Measurements from ENCODE around the gene ATP6V0C. TPM values are rescaled to one million over a fixed set of nuclear protein-coding genes. Genes with fewer than 3 reads are reported as not detected.

ATP6V0C gene
- total RNA-seq, 1 donor: 18.8 TPM

DNA sequence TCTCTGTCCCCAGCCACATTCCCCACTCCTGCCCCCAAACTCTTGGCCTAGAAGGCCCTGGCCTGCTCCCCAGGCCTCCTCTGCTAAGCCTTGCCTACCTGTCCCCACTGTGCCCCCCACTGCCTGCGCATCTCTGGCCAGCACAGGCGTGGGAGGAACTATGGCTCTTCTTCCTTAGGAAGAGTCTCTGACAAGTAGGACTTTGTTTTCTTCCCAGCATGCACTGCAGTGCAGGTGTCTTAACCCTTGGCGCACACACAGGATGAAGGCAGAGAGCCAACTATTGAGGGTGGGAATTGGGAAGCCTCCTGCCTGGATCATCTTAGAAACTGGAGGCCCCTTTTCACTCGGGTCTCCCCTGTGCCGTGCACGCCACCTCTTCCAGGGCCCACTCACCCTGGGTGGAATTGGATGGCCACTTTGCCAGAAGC is 10.1 kb downstream of the ATP6V0C start:
- H3K79me2 ChIP-seq (ENCODE audit: insufficient read depth, low read length): peaks cover 78% of the 10 kb centered on the region
- H3K9me3 ChIP-seq (ENCODE audit: low read depth, low read length): no peaks in the 10 kb centered on the region
- H3K4me2 ChIP-seq (ENCODE audit: insufficient read depth, low read length): no peak overlapping the region
- H2AFZ ChIP-seq (ENCODE audit: low read length): no peak overlapping the region
- peaks cover 21% of the 10 kb centered on the region for H4K20me1 ChIP-seq (ENCODE audit: insufficient read depth, low read length)
- DNase-seq (ENCODE audit: insufficient read length, low spot score, missing footprints): peak; percentile 75
- H3K36me3 ChIP-seq (ENCODE audit: insufficient read depth, low read length): peaks cover 43% of the 10 kb centered on the region
- TF ChIP-seq, protein P1, sequence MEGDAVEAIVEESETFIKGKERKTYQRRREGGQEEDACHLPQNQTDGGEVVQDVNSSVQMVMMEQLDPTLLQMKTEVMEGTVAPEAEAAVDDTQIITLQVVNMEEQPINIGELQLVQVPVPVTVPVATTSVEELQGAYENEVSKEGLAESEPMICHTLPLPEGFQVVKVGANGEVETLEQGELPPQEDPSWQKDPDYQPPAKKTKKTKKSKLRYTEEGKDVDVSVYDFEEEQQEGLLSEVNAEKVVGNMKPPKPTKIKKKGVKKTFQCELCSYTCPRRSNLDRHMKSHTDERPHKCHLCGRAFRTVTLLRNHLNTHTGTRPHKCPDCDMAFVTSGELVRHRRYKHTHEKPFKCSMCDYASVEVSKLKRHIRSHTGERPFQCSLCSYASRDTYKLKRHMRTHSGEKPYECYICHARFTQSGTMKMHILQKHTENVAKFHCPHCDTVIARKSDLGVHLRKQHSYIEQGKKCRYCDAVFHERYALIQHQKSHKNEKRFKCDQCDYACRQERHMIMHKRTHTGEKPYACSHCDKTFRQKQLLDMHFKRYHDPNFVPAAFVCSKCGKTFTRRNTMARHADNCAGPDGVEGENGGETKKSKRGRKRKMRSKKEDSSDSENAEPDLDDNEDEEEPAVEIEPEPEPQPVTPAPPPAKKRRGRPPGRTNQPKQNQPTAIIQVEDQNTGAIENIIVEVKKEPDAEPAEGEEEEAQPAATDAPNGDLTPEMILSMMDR (IDR thresholded peaks at IDR 0.05; ENCODE audit: extremely low read depth, low read depth, low read length): no peak
- H3K27me3 ChIP-seq (ENCODE audit: insufficient read depth, low read length): no peaks in the 10 kb centered on the region
- no peak overlapping the region for H3K4me3 ChIP-seq (ENCODE audit: insufficient read depth, low read length)
- no peak overlapping the region for H3K27ac ChIP-seq (ENCODE audit: low read depth, low read length)
- peaks cover 11% of the 10 kb centered on the region for H3K4me1 ChIP-seq (ENCODE audit: insufficient read depth, low read length)

DNA sequence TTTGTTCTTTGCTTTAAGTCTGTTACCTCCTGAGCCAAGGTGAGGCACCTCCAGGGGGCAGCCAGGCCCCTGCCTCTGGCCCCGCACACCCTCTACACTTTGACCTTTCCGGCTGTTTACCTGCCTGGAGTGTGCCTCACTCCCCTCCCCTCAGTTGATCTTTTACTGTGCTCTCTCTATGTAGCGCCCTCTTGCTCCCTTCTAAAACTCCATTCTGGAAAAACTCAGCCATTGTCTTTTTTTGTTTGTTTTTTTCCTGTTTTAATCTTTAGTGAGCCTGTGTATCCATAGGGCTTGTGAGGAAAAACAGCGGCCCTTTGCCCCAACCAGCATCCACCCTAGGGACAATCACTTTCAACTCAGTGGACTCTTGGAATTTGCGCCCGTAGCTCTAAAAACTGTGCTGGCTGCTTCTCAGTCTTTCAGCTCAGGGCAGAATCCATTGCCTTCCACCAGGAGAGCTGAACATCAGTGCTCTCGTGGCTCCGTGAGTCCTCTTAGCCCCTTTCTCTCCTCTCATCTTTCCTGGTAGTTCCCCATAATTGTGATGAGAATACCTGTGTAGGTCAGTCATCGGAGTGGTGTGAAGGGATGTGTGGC is 10.7 kb downstream of the ATP6V0C start:
- no peak overlapping the region for H3K27ac ChIP-seq (ENCODE audit: low read depth, low read length)
- no peak overlapping the region for H3K4me3 ChIP-seq (ENCODE audit: insufficient read depth, low read length)
- DNase-seq (ENCODE audit: insufficient read length, low spot score, missing footprints): peak; percentile 64
- TF ChIP-seq, protein P1 (IDR thresholded peaks at IDR 0.05; ENCODE audit: extremely low read depth, low read depth, low read length): no peak
- H3K9me3 ChIP-seq (ENCODE audit: low read depth, low read length): no peaks in the 10 kb centered on the region
- no peak overlapping the region for H3K4me2 ChIP-seq (ENCODE audit: insufficient read depth, low read length)
- H3K36me3 ChIP-seq (ENCODE audit: insufficient read depth, low read length): peaks cover 46% of the 10 kb centered on the region
- H3K79me2 ChIP-seq (ENCODE audit: insufficient read depth, low read length): peaks cover 72% of the 10 kb centered on the region
- no peak overlapping the region for H2AFZ ChIP-seq (ENCODE audit: low read length)
- no peaks in the 10 kb centered on the region for H3K27me3 ChIP-seq (ENCODE audit: insufficient read depth, low read length)
- H3K4me1 ChIP-seq (ENCODE audit: insufficient read depth, low read length): peaks cover 10% of the 10 kb centered on the region
- H4K20me1 ChIP-seq (ENCODE audit: insufficient read depth, low read length): peaks cover 15% of the 10 kb centered on the region

DNA sequence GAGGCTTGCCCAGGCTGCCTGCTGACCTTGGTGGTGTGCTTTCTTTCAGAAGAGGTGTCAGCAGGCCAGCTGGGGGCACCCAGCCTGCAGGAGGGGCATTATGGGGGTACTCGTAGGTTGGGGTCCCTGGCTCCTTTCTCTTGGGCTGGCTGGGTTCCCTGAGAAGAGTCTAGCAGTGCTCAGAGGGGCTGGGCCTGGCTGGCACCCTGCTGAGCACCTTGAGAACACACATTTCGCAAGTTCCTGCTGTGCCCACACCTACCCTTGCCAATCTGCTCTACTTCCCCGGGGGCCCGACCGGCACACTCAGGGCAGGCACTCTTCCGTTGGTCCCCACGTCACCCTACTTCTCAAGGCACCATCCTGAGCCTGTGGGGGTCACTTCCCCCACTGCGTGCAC is 12.4 kb downstream of the ATP6V0C start:
- Histone ChIP-seq H3K27me3 (ENCODE audit: insufficient read depth, low read length) (no peaks in the 10 kb centered on the region), H3K79me2 (ENCODE audit: insufficient read depth, low read length) (peaks cover 60% of the 10 kb centered on the region), H3K4me1 (ENCODE audit: insufficient read depth, low read length) (peaks cover 2% of the 10 kb centered on the region), H3K4me2 (ENCODE audit: insufficient read depth, low read length) (no peak overlapping the region), H3K27ac (ENCODE audit: low read depth, low read length) (no peak overlapping the region), H3K4me3 (ENCODE audit: insufficient read depth, low read length) (no peak overlapping the region), H4K20me1 (ENCODE audit: insufficient read depth, low read length) (peaks cover 16% of the 10 kb centered on the region), H3K36me3 (ENCODE audit: insufficient read depth, low read length) (peaks cover 48% of the 10 kb centered on the region), H2AFZ (ENCODE audit: low read length) (no peak overlapping the region), H3K9me3 (ENCODE audit: low read depth, low read length) (no peaks in the 10 kb centered on the region)
- TF ChIP-seq, protein P1 (IDR thresholded peaks at IDR 0.05; ENCODE audit: extremely low read depth, low read depth, low read length): no peak
- DNase-seq (ENCODE audit: insufficient read length, low spot score, missing footprints): peak; percentile 54

DNA sequence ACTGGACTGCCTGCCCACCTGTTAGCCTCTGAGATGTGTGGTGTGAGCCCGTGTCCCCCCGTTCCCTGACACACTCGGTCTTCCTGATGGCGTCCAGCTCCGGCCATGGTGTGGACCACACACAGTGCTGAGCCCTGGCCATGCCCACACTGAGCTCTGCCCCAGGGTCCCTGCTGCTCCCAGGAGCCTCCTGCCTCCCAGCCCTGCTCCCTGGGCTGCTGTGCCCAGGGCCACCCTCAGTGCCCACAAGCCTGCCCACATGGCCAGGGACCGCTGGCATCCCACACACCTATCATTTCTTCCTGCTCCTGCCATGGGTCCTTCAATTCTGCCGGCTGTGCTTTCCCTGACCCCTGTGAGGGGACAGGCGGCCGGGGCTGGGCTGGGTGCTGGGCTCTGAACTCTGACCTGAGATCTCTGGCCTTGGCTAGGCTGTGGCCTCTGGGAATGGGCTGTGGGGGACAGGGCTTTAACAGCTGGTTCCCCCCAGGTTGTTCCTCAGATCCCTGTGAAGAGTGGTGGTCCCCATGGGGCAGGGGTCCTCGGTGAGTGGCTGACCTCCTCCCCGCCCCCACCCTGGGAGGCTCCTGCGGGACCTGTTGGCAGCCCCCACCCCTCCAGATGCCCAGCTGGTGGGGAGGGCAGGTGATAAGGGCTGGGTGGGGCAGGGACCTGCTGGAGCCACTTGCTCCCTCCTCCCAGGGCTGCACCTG is 13.5 kb downstream of the ATP6V0C start:
- Histone ChIP-seq H3K27ac (ENCODE audit: low read depth, low read length) (no peak overlapping the region), H3K79me2 (ENCODE audit: insufficient read depth, low read length) (peaks cover 52% of the 10 kb centered on the region), H3K36me3 (ENCODE audit: insufficient read depth, low read length) (peaks cover 48% of the 10 kb centered on the region), H3K4me3 (ENCODE audit: insufficient read depth, low read length) (no peak overlapping the region), H4K20me1 (ENCODE audit: insufficient read depth, low read length) (peaks cover 16% of the 10 kb centered on the region), H3K27me3 (ENCODE audit: insufficient read depth, low read length) (no peaks in the 10 kb centered on the region), H3K4me2 (ENCODE audit: insufficient read depth, low read length) (no peak overlapping the region), H2AFZ (ENCODE audit: low read length) (no peak overlapping the region), H3K4me1 (ENCODE audit: insufficient read depth, low read length) (peaks cover 5% of the 10 kb centered on the region), H3K9me3 (ENCODE audit: low read depth, low read length) (no peaks in the 10 kb centered on the region)
- TF ChIP-seq, protein P1 (IDR thresholded peaks at IDR 0.05; ENCODE audit: extremely low read depth, low read depth, low read length): no peak
- peak; percentile 69 for DNase-seq (ENCODE audit: insufficient read length, low spot score, missing footprints)

Data from osteoblast (primary cell).